Hepatocyte (in vitro differentiated cells): ENCODE data around the gene MICAL2. TPM values are rescaled to one million over a fixed set of nuclear protein-coding genes. Genes with fewer than 3 reads are reported as not detected.

ENCODE experiments used
- DNase-seq: peaks from one replicate; pipeline ENCODE4 v3.0.0-alpha.2; 2016; ENCODE audit warnings: low spot score
- H2AFZ ChIP-seq: fragments of 200-600 bp; sonication (generic); 2 replicates; pipeline ENCODE4 v1.6.0; 2016; ENCODE audit warnings: antibody characterized with exemption, mild to moderate bottlenecking
- H3K27ac ChIP-seq: fragments of 200-600 bp; sonication (generic); 2 replicates; pipeline ENCODE4 v1.5.1; 2016; ENCODE audit warnings: mild to moderate bottlenecking
- H3K27me3 ChIP-seq: fragments of 200-600 bp; sonication (generic); 2 replicates; pipeline ENCODE4 v1.6.1; 2016
- H3K36me3 ChIP-seq: fragments of 200-600 bp; sonication (generic); replicated peaks from 2 replicates; pipeline ENCODE4 v1.5.1; 2016; ENCODE audit warnings: low read depth; ENCODE audit not compliant: insufficient read depth
- H3K4me1 ChIP-seq: fragments of 200-600 bp; sonication (generic); 2 replicates; pipeline ENCODE4 v1.5.1; 2016; ENCODE audit warnings: mild to moderate bottlenecking, moderate library complexity; ENCODE audit not compliant: insufficient read depth
- H3K4me2 ChIP-seq: fragments of 200-600 bp; sonication (generic); 2 replicates; pipeline ENCODE4 v1.6.0; 2016
- H3K4me3 ChIP-seq: fragments of 200-600 bp; sonication (generic); 2 replicates; pipeline ENCODE4 v1.5.1; 2016; ENCODE audit warnings: mild to moderate bottlenecking
- H3K79me2 ChIP-seq: fragments of 200-600 bp; sonication (generic); 2 replicates; pipeline ENCODE4 v1.6.0; 2017; ENCODE audit warnings: mild to moderate bottlenecking
- H3K9me2 ChIP-seq: fragments of 200-600 bp; sonication (generic); replicated peaks from 2 replicates; pipeline ENCODE4 v1.6.0; 2017; ENCODE audit warnings: mild to moderate bottlenecking; ENCODE audit not compliant: insufficient read depth
- H3K9me3 ChIP-seq: fragments of 200-600 bp; sonication (generic); 2 replicates; pipeline ENCODE4 v1.5.1; 2016; ENCODE audit warnings: low read depth, mild to moderate bottlenecking
- H4K20me1 ChIP-seq: fragments of 200-600 bp; sonication (generic); 2 replicates; pipeline ENCODE4 v1.6.0; 2016; ENCODE audit warnings: mild to moderate bottlenecking; ENCODE audit not compliant: insufficient read depth, poor library complexity, severe bottlenecking
- EZH2 ChIP-seq: fragments of 200-600 bp; sonication (generic); IDR thresholded peaks from 2 replicates; pipeline ENCODE4 v1.6.1; 2016; ENCODE audit warnings: antibody characterized with exemption, mild to moderate bottlenecking, borderline replicate concordance
- EZH2phosphoT487 ChIP-seq: fragments of 200-600 bp; sonication (generic); IDR thresholded peaks from one replicate; pipeline ENCODE4 v1.6.1; 2018; ENCODE audit warnings: antibody characterized with exemption, mild to moderate bottlenecking, low read depth, moderate library complexity; ENCODE audit not compliant: unreplicated experiment, severe bottlenecking
- WGBS: methylation state at CpG from one replicate; pipeline ENCODE4 v1.1.6; 2016; ENCODE audit warnings: low lambda C conversion rate; ENCODE audit errors: missing lambda C conversion rate; 5-methylcytosine and 5-hydroxymethylcytosine counted together
- polyA plus RNA-seq: library from polyadenylated mRNA; unstranded; fragments of >200 nt; fragmentation: Nextera tagmentation; extraction: Ambion mirVana; gene quantifications from 2 replicates; pipeline ENCODE4 v1.2.1, GENCODE V29; 2016
- total RNA-seq: library from RNA; depleted of rRNA; stranded (reverse); fragments of >200 nt; gene quantifications from 2 replicates; pipeline ENCODE4 v1.2.3, GENCODE V29; 2014
- TF ChIP-seq, protein P1 (sequence below): fragments of 200-600 bp; sonication (generic); IDR thresholded peaks from 2 replicates; pipeline ENCODE4 v1.5.1; 2016; ENCODE audit warnings: antibody characterized with exemption, mild to moderate bottlenecking; ENCODE audit not compliant: poor library complexity

MICAL2 gene
- total and polyA plus RNA-seq, 2 experiments from 2014 or later: 36.8 to 56.0 TPM

DNA sequence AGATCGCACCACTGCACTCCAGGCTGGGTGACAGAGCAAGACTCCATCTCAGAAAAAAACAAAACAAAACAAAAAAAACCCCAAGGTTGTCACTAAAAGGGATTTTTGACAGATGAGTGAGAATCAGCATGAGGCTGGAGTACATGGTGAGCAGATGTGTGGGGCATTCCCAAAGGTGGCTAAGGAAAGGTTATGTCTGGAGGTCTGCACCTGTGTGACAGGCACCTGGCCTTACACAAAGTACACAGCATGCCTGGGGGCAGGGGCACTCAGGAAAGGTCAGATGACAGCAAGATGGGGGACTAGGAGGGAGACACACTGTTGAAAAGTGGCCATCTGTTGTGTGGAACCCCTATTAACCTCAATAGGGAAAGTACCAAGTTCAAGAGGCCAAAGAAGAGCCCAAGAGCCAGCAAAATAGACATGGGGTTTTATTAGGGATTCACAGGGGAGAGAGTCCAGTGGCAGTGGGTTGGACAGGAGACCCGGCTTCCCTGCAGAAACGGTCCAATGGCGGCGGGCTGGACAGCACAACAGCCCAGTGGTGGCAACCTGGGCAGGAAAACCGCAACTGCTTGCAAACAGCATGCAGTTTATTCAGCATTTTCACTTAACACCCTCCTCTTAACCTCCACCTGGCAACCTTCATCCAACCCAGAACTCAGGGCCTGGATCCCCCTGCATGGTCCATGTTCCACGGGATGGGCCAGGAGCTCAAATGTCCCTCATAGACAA, 101.1 kb downstream of the MICAL2 start:
- Histone ChIP-seq H2AFZ (no peak overlapping the region), H3K27ac (no peak overlapping the region), H3K79me2 (no peaks in the 10 kb centered on the region), H3K4me3 (no peak overlapping the region), H3K4me2 (no peak overlapping the region), H3K27me3 (no peaks in the 10 kb centered on the region), H4K20me1 (no peaks in the 10 kb centered on the region), H3K4me1 (peaks cover 21% of the 10 kb centered on the region), H3K9me3 (no peaks in the 10 kb centered on the region), H3K9me2 (no peaks in the 10 kb centered on the region), H3K36me3 (no peaks in the 10 kb centered on the region)
- TF ChIP-seq, protein P1, sequence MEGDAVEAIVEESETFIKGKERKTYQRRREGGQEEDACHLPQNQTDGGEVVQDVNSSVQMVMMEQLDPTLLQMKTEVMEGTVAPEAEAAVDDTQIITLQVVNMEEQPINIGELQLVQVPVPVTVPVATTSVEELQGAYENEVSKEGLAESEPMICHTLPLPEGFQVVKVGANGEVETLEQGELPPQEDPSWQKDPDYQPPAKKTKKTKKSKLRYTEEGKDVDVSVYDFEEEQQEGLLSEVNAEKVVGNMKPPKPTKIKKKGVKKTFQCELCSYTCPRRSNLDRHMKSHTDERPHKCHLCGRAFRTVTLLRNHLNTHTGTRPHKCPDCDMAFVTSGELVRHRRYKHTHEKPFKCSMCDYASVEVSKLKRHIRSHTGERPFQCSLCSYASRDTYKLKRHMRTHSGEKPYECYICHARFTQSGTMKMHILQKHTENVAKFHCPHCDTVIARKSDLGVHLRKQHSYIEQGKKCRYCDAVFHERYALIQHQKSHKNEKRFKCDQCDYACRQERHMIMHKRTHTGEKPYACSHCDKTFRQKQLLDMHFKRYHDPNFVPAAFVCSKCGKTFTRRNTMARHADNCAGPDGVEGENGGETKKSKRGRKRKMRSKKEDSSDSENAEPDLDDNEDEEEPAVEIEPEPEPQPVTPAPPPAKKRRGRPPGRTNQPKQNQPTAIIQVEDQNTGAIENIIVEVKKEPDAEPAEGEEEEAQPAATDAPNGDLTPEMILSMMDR: no peak
- TF ChIP-seq EZH2phosphoT487 (no peak), EZH2 (no peak)
- DNase-seq: no peak
- 96% methylated on average over 7 of the region's 7 CpGs for WGBS

DNA sequence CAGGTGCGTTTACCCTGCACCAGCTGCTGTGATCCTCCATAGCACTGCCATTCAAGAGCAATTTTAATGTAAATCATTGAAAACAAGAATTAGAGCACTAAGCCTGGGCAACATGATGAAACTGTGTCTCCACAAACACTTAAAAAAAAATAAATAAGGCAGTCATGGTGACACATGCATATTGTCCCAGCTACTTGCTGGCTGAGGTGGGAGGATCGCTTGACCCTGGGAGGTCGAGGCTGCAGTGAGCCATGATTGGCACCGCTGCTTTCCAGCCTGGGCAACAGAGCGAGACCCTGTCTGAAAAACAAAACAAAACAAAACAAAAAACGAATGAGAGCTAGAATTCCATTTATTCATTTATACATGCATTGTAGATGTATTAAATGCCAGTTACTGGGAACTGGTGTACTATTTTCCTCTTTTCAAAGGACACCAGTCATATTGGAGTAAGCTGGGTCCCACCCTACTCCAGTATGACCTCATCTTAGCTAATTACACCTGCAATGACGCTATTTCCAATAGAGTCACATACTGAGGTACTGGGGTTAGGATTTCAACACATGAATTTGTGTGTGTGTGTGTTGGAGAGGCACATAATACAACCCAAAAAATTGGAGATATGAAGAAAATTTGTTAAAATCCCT, 101.9 kb downstream of the MICAL2 start:
- Histone ChIP-seq H3K27ac (no peak overlapping the region), H3K4me1 (peaks cover 27% of the 10 kb centered on the region), H4K20me1 (no peaks in the 10 kb centered on the region), H3K4me2 (no peak overlapping the region), H3K36me3 (no peaks in the 10 kb centered on the region), H2AFZ (no peak overlapping the region), H3K9me3 (no peaks in the 10 kb centered on the region), H3K27me3 (no peaks in the 10 kb centered on the region), H3K79me2 (no peaks in the 10 kb centered on the region), H3K9me2 (no peaks in the 10 kb centered on the region), H3K4me3 (no peak overlapping the region)
- no peak for DNase-seq
- 96% methylated on average over 7 of the region's 7 CpGs for WGBS
- no peak for TF ChIP-seq EZH2
- TF ChIP-seq EZH2phosphoT487: no peak
- TF ChIP-seq, protein P1: no peak

DNA sequence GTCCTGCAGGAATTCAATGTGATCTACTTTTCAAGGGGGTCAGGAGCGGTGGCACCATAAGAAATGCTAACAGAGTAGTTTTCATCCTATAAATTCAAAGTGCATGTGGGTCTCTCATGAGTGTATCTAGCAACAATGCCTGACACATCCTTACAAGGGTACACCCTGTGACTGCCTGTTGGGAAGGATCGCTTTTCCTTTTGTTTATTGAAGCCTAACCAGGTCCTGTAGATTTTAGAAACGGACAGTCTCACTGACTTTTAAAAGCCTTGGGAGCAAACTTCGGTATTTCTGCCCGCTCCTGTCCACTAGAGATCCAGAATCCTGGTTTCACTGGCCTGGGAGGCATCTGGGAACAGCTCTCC, 102.4 kb downstream of the MICAL2 start:
- no peak overlapping the region for H3K4me3 ChIP-seq
- no peaks in the 10 kb centered on the region for H3K36me3 ChIP-seq
- no peaks in the 10 kb centered on the region for H4K20me1 ChIP-seq
- H3K27ac ChIP-seq: no peak overlapping the region
- H2AFZ ChIP-seq: no peak overlapping the region
- DNase-seq: no peak
- no peaks in the 10 kb centered on the region for H3K9me2 ChIP-seq
- H3K79me2 ChIP-seq: no peaks in the 10 kb centered on the region
- no peaks in the 10 kb centered on the region for H3K27me3 ChIP-seq
- TF ChIP-seq, protein P1: no peak
- TF ChIP-seq EZH2: no peak
- TF ChIP-seq EZH2phosphoT487: no peak
- peaks cover 28% of the 10 kb centered on the region for H3K4me1 ChIP-seq
- H3K4me2 ChIP-seq: no peak overlapping the region
- 91% methylated on average over 5 of the region's 5 CpGs for WGBS
- H3K9me3 ChIP-seq: no peaks in the 10 kb centered on the region
